ENCODE data around the gene IRS2.

The IRS2 gene

DNA sequence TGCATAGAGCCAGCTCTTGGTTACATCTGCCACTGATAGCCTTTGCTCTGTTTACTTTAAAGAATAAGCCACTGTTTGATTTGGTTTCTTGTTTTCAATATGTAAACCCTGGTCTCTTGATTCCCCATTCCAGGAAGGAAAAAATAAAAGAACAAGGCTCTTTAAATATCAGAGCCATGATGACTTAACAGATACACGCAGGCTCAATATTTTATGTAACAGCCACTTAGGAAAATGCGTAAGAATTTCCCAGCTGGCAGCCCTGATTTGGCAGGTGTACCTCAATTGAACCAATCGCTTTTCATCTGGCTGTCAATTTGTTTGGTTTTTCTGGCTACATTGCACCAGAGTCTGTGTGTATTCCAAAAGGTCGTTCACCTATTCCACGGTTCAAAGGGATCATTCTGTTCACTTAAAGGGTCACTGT, 65.6 kb downstream of the IRS2 start:
- no peak for DNase-seq
- in situ Hi-C loops (cut with MboI; ENCODE audit: low pct_unique_long_range_greater_than_20kb, low sequenced_read_pairs) = no loop called here

DNA sequence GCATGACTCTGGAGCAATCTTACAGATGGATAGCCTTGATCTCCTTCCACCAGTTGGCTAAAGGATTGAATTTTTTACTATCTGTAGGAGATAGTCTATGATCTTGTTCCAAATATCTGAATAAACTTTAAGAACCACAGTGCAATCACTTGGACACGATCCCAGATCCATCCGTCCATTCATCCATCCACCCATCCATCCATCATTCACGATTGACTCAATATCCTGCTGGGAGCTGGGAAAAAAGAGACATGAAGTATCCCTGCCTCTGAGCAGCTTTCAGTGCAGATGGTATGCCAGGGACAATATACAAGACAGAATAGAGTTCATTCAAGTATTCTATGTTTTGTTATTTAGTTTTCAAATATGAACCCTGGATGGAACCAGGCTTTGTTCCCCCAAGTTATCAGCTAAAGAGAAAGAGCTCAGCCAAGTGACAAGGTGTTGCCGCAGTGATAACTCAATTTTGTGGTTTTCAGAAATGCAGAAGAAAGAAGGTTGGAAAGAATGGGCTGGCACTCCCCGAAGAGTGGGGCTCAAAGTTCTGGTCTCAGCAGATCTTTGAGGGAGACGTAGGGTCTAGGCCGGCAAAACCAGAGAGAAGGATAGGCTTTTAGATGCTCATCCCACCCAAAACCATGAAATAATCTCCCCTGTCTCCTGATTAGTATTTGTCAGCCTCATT, 66.3 kb downstream of the IRS2 start:
- in situ Hi-C loops (cut with MboI; ENCODE audit: low pct_unique_long_range_greater_than_20kb, low sequenced_read_pairs) = no loop called here
- DNase-seq = no peak

- in situ Hi-C loops (cut with MboI; ENCODE audit: low pct_unique_long_range_greater_than_20kb, low sequenced_read_pairs) = no loop called here
- DNase-seq = no peak
These were observed 67.7 kb downstream of the IRS2 start for GRCh38 chr13:109718726-109719125.

- in situ Hi-C loops (cut with MboI; ENCODE audit: low pct_unique_long_range_greater_than_20kb, low sequenced_read_pairs) = no loop called here
- DNase-seq = no peak
These were observed 68.7 kb downstream of the IRS2 start for GRCh38 chr13:109717686-109718085.

DNA sequence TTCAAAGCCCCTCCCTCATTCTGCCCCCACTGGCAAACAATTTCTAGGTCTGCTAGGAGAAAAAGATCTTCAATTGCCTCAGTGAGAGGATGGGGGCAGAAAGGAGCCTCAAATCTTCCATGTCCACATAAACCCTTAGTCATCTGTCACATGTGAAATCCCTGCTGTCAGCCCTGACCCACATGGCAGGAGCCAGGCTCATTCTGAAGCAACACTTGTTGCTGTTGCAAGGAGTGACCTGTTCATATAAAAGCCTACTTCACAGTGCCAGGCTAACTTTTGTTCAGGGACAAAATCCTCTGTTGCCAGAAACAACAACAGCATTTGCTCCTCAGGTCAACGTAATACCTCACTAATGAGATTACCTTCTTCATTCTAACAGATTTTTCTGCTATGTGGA, 70.5 kb downstream of the IRS2 start:
- in situ Hi-C loops (cut with MboI; ENCODE audit: low pct_unique_long_range_greater_than_20kb, low sequenced_read_pairs) = no loop called here
- no peak for DNase-seq

GRCh38 chr13:109713681-109714080, 72.7 kb downstream of the IRS2 start:
- no peak for DNase-seq
- in situ Hi-C loops (cut with MboI; ENCODE audit: low pct_unique_long_range_greater_than_20kb, low sequenced_read_pairs) = no loop called here

DNA sequence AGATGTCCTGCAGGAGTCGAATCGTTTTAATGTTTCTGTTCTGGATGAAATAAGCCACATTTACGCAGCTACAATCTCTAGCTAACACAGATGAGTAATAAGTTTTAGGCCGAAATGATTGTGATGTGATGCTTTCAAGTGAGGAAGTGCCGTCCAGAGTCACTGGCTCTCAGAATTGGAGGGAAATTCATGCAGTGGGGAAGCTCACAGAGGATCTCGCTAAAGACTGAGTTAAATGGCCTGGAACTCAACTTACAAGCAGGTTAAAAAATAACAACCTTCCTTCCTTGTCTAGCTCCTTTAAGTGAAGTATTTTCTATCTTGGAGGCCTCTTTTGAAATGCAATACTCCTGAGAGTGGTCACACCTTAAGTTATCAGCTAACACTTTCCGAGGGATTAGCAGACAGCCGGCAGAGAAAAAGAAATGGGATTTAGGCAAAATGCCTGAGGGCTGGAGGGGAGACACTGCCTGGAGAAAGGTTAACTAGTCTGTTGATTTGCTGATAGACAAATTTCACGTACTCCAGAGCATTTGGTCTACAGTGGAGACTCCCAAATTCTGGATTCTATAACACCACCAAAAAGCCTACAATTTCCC, 74.2 kb downstream of the IRS2 start:
- DNase-seq = no peak
- in situ Hi-C loops (cut with MboI; ENCODE audit: low pct_unique_long_range_greater_than_20kb, low sequenced_read_pairs) = no loop called here

GRCh38 chr13:109707742-109708617, 78.4 kb downstream of the IRS2 start:
- DNase-seq = no peak
- in situ Hi-C loops (cut with MboI; ENCODE audit: low pct_unique_long_range_greater_than_20kb, low sequenced_read_pairs) = no loop called here

GRCh38 chr13:109707044-109707741, 79.2 kb downstream of the IRS2 start:
- in situ Hi-C loops (cut with MboI; ENCODE audit: low pct_unique_long_range_greater_than_20kb, low sequenced_read_pairs) = no loop called here
- no peak for DNase-seq

DNA sequence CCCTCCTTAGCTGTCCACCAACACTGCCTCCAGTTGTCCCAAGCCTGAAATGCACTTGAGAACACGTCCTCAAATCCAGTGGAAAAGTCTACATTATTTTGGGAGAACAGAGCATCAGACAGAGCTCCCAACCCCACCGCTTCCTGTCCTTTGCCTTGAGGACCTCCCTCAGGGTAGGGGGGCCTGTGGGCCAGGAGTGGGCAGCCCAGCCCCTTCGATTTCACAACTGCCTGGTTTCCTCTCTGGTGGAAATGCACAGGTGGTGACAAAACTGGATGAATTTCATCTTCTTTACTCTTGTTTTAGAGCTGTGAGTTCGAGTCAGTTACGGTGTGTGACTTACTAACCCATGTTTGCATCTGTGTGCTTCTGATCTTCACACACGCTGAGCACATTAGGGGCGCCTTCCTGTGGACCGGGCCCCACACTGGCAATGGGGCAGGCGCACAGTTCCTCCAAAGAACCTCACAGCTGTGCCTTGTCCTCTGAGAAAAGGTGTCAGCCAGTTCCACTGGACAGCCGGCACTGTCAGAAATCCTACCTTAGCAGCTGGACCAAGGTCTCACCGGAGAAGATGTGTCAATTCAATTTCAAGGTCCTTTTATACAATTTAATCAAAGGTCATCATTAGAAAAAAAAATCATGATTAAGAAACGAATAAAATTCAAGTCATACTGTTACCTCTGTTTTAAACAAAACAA, 80.2 kb downstream of the IRS2 start:
- no peak for DNase-seq
- in situ Hi-C loops (cut with MboI; ENCODE audit: low pct_unique_long_range_greater_than_20kb, low sequenced_read_pairs) = no loop called here

- in situ Hi-C loops (cut with MboI; ENCODE audit: low pct_unique_long_range_greater_than_20kb, low sequenced_read_pairs) = no loop called here
- DNase-seq = peak; percentile 87
These were observed 81.4 kb downstream of the IRS2 start for GRCh38 chr13:109704771-109705635.

DNA sequence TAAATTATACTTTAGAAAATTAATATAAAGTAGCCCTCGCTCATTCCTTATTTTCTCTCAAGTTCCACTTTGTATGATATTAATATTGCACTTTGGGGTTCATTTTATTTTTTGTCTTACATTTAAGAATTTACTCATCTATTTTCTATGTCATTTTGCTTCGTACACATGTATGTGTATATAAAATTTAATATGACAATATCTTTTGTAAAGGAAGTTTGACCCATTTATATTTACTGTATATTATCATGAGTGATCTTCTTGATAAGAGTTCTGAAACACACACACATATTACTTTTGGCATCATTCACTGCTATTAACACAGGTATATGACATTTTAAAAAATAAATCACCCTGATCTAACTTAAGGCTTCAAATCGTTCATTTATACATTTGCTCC, 83.1 kb downstream of the IRS2 start:
- in situ Hi-C loops (cut with MboI; ENCODE audit: low pct_unique_long_range_greater_than_20kb, low sequenced_read_pairs) = no loop called here
- no peak for DNase-seq
